RKO (cell line): ENCODE data around the gene KIF3A.
A peak's percentile ranks its signal among the peaks of the same experiment; 100 is the strongest.

Source experiments
- DNase-seq: peaks from one replicate; pipeline ENCODE4 v3.0.0-alpha.2; 2016; ENCODE audit warnings: low spot score

Gene KIF3A

DNA sequence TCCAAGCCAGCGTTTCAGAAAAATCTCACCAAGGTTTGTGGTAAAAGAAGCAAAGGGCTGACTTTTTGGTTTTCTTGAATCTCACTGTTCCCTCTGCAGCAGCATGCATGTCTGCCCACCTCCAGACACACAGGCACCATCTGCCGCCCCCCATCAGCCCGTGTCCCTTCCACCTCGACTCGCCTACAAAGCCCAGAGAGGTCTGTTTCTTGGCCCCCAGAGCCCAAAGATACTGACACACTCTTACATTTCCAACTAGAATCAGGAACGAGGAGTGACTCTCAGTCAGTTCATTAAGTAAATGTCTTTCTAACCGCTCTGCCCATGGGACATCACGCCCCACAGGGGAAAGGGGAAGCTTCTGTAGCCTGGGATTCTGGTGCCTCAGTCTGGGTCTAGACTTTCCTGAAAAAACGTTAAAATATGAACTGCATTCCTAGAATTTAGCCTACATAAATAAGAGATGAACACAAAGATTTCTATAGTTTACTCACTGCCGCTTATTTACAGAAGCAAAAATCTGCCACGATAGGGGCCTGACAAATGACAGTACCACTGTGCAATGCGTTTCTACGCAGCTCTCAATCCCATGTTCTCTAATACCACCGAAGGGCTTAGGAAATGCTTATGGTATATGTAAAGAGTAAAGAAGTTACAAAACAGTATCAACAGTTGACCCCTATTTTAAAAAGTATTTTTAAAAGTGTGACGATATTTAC lies 59.5 kb downstream of the KIF3A start:
- DNase-seq: no peak

DNA sequence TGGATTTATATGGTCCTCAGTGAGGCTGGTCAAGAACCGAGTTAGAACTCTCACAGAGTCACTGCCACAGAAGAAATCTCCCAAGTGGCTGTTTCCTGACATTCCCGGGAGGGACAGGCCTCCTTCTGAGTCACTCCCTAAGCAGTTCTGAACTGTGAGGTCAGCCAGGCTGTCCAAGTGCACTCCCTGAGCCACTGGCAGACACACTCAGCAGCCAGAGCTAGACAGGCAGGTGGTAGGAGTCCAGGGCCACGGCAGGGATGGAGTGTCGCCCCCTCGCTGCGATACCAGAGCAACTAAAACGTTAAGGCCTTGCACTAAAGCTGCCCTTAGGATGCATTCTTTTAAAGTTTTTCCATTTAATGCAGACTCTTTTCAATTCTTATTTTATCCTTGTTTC lies 60.2 kb downstream of the KIF3A start:
- peak; percentile 93 for DNase-seq

DNA sequence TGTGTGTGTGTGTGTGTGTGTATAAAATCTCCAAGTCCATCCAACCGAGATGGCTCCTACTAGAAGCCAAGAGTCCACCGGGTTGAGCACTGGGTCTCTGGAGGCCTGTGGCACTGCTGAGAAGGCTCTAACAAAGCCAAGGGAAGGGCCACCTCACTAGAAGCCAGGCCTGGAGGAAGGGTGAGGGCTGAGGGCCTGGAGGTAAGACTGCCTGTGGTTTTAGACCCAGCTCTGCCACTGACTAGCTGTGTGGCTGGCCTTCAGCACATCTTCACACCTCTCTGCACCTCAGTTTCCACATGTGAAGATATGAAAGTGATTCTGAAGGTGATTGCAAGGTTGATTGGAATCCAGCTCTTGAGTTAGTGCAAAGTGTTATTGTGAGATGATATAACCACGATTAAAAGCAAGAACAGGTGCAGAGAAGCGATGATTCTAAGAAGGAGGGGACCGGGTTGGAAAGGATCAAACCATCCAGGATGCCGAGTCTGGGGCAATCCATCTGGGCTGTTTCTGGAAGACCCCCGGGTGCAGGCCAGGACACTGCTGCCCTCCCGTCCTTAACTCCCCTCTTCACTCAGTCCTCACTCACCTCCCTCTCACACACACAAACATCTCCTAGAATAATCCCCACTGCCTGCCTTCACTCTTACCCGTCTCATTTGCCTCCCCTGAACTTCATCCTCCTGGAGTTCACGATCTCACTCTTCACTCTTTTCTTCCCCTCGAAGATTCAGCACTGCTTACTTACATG lies 61.2 kb downstream of the KIF3A start:
- DNase-seq: no peak

- DNase-seq: peak; percentile 74
Measured at GRCh38 chr5:132674671-132675506, 62.5 kb downstream of the KIF3A start.

DNA sequence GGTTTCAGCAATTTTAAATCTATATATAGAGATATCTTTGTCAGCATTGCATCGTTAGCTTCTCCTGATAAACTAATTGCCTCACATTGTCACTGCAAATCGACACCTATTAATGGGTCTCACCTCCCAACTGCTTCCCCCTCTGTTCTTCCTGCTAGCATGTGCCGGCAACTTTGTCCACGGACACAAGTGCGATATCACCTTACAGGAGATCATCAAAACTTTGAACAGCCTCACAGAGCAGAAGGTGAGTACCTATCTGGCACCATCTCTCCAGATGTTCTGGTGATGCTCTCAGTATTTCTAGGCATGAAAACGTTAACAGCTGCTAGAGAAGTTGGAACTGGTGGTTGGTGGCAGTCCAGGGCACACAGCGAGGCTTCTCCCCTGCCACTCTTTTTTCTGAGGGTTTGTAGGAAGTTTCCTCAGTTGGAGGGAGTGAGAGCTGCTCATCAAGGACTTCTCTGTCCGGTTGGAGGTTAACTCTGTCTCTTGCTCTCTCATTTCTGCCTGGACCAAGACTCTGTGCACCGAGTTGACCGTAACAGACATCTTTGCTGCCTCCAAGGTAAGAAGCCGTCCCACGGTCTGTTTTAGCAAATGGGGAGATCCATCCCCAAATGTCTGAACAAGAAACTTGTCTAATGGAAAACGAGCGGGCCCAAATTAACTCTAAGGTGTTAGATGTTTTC lies 63.3 kb downstream of the KIF3A start, which contains the start of gene IL4:
IL4 (plus strand) TSS at position 51 of the 692 bp plus-strand sequence; CDS start at position 113, 62 bp downstream.
- DNase-seq: no peak

DNA sequence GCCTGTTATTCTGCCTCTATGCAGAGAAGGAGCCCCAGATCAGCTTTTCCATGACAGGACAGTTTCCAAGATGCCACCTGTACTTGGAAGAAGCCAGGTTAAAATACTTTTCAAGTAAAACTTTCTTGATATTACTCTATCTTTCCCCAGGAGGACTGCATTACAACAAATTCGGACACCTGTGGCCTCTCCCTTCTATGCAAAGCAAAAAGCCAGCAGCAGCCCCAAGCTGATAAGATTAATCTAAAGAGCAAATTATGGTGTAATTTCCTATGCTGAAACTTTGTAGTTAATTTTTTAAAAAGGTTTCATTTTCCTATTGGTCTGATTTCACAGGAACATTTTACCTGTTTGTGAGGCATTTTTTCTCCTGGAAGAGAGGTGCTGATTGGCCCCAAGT lies 63.9 kb downstream of the KIF3A start:
- no peak for DNase-seq

DNA sequence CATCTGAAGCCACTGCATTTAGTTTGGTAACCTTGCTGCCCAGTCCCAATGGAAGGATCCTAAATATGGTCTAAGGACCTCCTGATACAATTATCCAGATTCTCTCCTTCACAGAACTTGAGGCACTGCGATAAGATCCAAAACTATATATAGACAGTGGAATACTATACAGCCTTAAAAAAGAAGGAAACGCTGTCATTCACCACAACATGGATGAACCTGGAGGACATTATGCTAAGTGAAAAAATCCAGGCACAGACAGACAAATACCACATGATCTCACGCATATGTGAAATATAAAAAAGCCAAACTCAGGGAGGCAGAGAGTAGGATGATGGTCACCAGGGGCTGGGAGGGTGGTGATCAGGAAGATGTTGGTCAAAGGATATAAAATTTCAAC lies 66.3 kb downstream of the KIF3A start:
- DNase-seq: no peak

- no peak for DNase-seq
Measured at GRCh38 chr5:132669966-132670882, 67.1 kb downstream of the KIF3A start.

DNA sequence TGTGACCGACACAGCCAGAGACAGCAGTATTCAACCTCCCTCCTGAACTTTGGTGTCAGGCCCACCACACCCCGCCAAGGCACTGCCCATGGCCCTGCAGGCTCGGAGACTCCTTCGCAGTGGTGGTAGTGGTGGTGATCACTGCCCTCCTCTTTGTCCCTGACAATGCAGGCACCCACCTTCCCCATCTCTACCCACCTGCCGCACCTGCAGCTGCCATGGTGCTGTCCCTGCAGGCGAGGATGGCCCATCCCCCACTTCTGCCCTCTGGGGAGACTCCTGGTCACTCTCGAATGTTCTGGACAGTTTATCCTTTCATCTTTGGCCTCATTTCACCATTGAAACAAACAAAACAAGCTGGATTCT lies 67.9 kb downstream of the KIF3A start:
- DNase-seq: no peak

- DNase-seq: peak; percentile 14
Measured at GRCh38 chr5:132668706-132669454, 68.5 kb downstream of the KIF3A start.

DNA sequence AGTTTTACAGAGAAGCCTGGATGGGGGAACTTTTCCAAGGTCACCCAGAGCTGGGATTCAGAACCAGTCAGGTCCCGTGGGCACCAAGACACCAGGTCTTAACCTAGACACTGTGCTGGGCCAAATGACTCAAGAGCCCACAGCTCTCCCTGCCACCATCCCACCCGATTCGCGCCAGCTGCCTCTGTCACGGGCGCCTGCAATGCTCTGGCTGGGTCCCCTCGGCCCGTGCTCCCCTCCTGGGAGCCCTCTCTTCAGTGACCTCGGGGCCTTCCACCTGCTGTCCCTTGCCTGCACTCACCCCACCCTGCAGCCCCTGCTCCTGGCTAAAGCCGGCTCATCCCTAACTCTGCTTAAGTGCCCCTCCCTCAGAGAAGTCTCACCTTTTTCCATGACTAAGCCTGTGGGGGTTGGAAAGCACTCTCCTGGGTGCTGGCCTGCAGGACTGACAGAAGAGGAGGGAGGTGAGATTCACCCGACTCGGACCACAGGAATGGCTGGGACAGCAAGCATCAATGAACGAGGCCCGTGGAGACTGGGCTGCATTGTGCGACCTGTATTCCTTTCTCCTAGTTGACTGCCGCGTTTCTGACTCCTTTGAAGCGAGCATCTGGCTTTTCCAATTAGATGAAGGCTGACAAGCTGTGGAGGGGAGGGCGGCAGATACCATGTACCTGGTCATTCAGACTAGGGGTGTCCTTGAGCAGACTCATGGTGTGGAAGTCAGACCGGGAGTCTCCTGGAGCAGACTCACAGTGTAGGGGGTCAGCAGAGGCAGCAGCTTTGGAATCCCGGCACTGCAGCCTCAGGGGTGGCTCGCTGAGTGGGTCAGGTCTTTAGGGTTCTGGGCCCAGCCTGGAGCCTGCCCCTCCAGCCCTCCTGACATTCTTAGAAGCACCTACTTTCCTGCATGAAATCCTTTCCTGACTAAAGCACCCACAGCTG lies 69.3 kb downstream of the KIF3A start:
- DNase-seq: no peak

DNA sequence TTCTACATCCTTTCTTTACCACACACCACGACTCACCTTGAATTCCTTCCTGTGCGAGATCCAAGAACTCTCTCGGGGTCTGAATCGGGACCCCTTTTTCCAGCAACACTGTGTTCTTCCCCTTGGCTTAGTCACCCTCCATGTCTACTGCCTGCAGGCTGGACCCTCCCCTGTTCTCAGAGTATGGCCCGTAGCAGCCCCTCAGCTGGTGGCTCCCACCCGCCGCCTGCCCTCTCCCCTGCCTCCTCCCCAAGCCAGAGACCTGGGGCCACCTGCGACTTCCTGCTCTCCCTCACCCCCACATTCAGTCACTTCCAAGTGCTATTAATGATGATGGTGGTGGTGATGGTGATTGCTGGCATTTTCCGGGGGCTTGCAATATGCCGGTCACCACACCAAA lies 70.0 kb downstream of the KIF3A start:
- DNase-seq: no peak

DNA sequence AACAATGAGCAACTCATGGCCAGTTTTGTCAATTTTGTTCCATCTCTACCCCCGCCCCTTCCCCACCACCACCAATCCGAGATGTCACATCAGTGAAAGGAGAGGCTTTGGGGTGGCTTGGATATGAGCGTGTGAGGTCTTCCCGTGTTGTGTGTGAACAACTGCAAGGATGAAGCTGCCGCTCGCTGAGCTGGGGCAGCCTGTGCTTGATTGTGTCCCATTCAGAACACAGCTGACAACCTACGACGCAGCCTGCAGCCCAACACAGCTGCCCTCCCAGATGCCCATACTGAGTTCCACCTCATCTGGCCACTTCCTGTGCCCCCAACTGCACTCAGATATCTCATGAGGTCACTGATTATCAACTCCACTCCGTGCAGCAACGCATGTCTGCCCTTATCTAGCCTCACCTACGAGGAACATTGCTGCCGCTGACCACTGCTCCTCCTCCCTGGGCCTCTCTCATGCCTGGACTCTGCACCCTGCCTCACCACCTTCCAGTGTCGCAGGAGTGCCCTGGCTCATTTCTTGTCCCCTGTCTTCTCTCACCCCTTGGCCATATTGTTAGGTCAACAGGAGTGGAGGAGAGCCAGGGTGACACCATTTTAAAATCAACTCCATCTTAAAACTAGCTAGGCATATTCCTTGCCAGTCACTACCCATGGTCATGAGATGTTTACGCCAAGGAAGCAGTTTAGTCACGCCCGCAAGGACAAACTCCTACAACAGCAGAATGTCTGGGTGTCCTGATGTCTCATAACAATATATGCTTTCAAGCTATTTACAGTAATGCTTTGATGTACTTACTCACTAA lies 70.8 kb downstream of the KIF3A start:
- no peak for DNase-seq

DNA sequence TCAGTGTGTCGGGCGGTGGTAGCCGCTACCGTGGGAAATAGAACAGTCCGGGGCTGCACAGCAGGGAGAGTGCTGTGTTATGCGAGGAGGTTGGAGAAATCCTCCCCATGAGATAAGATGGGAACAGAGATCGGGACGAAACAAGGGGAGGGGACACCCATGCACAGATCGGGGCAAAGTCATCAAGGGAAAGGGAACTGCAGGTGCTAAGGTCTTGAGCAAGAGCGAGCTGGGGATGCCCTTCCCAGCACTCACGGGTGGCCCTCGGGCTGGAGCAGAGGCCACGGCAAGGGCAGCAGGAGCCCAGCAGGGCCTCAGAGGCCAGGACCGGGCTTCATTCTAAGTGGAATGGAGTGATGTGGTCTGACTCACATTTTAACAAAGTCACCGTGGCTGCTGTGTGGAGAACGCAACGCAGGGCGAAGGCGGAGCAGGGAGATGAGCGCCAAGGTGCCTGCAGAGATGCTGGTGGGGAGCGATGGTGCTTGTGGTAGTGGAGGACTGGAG lies 71.7 kb downstream of the KIF3A start:
- no peak for DNase-seq

DNA sequence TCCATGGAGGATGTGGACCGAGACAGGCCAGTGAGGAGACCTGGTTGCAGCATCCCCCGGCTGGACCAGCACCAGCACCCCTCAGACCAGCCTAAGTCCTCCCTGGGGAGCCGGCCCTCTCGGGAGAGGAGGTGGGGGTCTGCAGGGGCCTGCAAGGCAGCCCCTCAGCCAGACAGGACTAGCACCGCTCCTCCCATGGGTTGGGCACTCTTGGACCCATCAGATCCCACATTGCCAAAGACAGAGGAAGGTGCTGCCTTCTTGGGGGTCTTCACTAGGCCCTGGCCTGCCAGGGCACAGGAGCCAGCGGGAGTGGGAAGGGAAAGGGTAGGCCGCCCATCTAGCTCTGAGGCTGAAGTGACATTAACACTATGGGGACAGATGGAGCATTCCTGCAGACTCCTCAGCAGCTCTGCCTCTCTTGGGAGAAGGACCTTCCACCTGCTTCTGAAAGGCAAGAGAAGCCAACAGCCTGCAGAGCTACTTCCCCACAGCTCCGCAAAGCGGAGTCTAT lies 72.6 kb downstream of the KIF3A start:
- no peak for DNase-seq

- DNase-seq: no peak
Measured at GRCh38 chr5:132663771-132664695, 73.3 kb downstream of the KIF3A start.
